OCI-LY1 (cell line): ENCODE measurements around the gene MYH15.

ENCODE experiments used
- H2AFZ ChIP-seq: fragments of 200-600 bp; sonication (generic), shearing (Covaris generic); 2 replicates; pipeline ENCODE4 v1.6.0; 2014; ENCODE audit warnings: antibody characterized with exemption, mild to moderate bottlenecking, low read length
- H3F3A ChIP-seq: fragments of 200-600 bp; sonication (generic), shearing (Covaris generic); 2 replicates; pipeline ENCODE4 v1.6.0; 2014; ENCODE audit warnings: mild to moderate bottlenecking, antibody characterized with exemption, low read length, moderate library complexity; ENCODE audit not compliant: insufficient read depth
- H3K27ac ChIP-seq: fragments of 200-600 bp; sonication (generic); 2 replicates; pipeline ENCODE4 v1.5.1; 2014; ENCODE audit warnings: low read length, mixed run types, mild to moderate bottlenecking, low read depth; ENCODE audit not compliant: poor library complexity, severe bottlenecking
- H3K27me3 ChIP-seq: fragments of 200-600 bp; sonication (generic); 2 replicates; pipeline ENCODE4 v1.6.0; 2014; ENCODE audit warnings: antibody characterized with exemption, mild to moderate bottlenecking, low read length, moderate library complexity; ENCODE audit not compliant: insufficient read depth
- H3K36me3 ChIP-seq: fragments of 200-600 bp; sonication (generic); 2 replicates; pipeline ENCODE4 v1.6.1; 2014; ENCODE audit warnings: mild to moderate bottlenecking, antibody characterized with exemption, low read length, moderate library complexity, mixed read lengths; ENCODE audit not compliant: insufficient read depth
- H3K4me1 ChIP-seq: fragments of 200-600 bp; sonication (generic); 2 replicates; pipeline ENCODE4 v1.5.1; 2014; ENCODE audit warnings: mild to moderate bottlenecking, low read length, moderate library complexity; ENCODE audit not compliant: insufficient read depth, severe bottlenecking
- H3K4me2 ChIP-seq: fragments of 200-600 bp; sonication (generic), shearing (Covaris generic); 2 replicates; pipeline ENCODE4 v1.6.1; 2014; ENCODE audit warnings: low read length
- H3K4me3 ChIP-seq: fragments of 200-600 bp; sonication (generic); 2 replicates; pipeline ENCODE4 v1.5.1; 2014; ENCODE audit warnings: low read length, low read depth, mild to moderate bottlenecking, mixed read lengths; ENCODE audit not compliant: poor library complexity, severe bottlenecking
- H3K79me2 ChIP-seq: fragments of 200-600 bp; shearing (Covaris generic); 2 replicates; pipeline ENCODE4 v1.6.1; 2016; ENCODE audit warnings: mixed run types, low read length, mixed read lengths; ENCODE audit not compliant: insufficient read depth
- H3K9ac ChIP-seq: fragments of 200-600 bp; sonication (generic), shearing (Covaris generic); 2 replicates; pipeline ENCODE4 v1.6.1; 2014; ENCODE audit warnings: mild to moderate bottlenecking, low read length, mixed read lengths
- H3K9me2 ChIP-seq: fragments of 200-600 bp; sonication (generic), shearing (Covaris generic); 2 replicates; pipeline ENCODE4 v1.6.1; 2014; ENCODE audit warnings: low read depth, mild to moderate bottlenecking, low read length, mixed read lengths
- H3K9me3 ChIP-seq: fragments of 200-600 bp; shearing (Covaris generic); 2 replicates; pipeline ENCODE4 v1.6.1; 2014; ENCODE audit warnings: low read length, mixed read lengths
- H4K20me1 ChIP-seq: fragments of 200-600 bp; sonication (generic), shearing (Covaris generic); 2 replicates; pipeline ENCODE4 v1.6.0; 2016; ENCODE audit warnings: mild to moderate bottlenecking, low read length; ENCODE audit not compliant: insufficient read depth
- EZH2 ChIP-seq: fragments of 200-600 bp; sonication (generic), shearing (Covaris generic); IDR thresholded peaks from 2 replicates; pipeline ENCODE4 v1.8.0; 2017; ENCODE audit warnings: borderline replicate concordance, mixed run types, mild to moderate bottlenecking, antibody characterized with exemption, low read length, moderate library complexity, mixed read lengths
- TF ChIP-seq, protein P1 (sequence below): fragments of 200-600 bp; sonication (generic), shearing (Covaris generic); IDR thresholded peaks from 2 replicates; pipeline ENCODE4 v1.5.1; 2017; ENCODE audit warnings: mild to moderate bottlenecking, antibody characterized with exemption, low read length, moderate library complexity, mixed read lengths

MYH15 gene

DNA sequence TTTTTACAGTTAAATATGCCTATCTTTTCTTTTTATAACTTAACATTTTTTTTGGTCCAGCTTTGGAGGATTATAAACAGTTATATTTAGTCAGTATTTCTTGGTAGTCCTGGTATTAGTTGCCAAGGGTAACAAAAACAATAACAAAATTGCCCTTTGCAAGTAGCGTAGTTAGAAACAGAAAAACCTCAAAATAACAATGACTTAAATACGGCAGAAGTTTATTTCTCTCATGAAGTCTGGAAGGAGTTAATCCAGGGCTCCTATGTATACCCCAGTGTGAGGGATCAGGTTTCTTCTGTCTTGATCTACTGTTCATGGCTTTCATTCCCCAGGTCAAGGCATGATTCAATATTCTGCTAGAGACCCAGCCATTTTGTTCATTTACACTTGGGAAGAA is 14.1 kb upstream of the MYH15 start:
- no peaks in the 10 kb centered on the region for H3K79me2 ChIP-seq
- H3K9me2 ChIP-seq, result no peaks in the 10 kb centered on the region
- TF ChIP-seq, protein P1, sequence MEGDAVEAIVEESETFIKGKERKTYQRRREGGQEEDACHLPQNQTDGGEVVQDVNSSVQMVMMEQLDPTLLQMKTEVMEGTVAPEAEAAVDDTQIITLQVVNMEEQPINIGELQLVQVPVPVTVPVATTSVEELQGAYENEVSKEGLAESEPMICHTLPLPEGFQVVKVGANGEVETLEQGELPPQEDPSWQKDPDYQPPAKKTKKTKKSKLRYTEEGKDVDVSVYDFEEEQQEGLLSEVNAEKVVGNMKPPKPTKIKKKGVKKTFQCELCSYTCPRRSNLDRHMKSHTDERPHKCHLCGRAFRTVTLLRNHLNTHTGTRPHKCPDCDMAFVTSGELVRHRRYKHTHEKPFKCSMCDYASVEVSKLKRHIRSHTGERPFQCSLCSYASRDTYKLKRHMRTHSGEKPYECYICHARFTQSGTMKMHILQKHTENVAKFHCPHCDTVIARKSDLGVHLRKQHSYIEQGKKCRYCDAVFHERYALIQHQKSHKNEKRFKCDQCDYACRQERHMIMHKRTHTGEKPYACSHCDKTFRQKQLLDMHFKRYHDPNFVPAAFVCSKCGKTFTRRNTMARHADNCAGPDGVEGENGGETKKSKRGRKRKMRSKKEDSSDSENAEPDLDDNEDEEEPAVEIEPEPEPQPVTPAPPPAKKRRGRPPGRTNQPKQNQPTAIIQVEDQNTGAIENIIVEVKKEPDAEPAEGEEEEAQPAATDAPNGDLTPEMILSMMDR, result no peak
- no peak for TF ChIP-seq EZH2
- H3K4me2 ChIP-seq, result no peak overlapping the region
- H2AFZ ChIP-seq, result no peak overlapping the region
- no peak overlapping the region for H3K27ac ChIP-seq
- no peaks in the 10 kb centered on the region for H3K4me1 ChIP-seq
- H3K36me3 ChIP-seq, result no peaks in the 10 kb centered on the region
- H3K27me3 ChIP-seq, result no peaks in the 10 kb centered on the region
- H3K9me3 ChIP-seq, result no peaks in the 10 kb centered on the region
- no peaks in the 10 kb centered on the region for H4K20me1 ChIP-seq
- no peak overlapping the region for H3K4me3 ChIP-seq
- no peaks in the 10 kb centered on the region for H3F3A ChIP-seq
- no peak overlapping the region for H3K9ac ChIP-seq

DNA sequence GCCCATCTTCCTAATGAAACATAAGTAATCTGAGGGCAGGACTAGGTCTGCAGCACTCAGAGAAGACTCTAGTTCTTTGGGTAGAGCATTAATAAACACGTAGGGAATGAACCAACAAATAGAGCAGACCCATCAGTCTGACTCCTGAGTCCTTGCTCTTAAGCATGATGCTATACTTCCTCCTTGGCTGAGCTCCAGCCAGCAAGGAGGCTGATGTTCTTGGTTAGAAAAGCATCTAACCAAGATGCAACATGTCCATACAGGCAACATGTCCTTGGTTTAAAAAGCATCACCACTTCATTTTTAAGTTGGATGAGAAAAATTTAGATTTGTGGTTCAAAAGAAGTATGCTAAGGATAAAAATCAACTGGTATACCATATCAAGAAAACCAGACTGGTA is 8.5 kb upstream of the MYH15 start:
- no peak overlapping the region for H2AFZ ChIP-seq
- no peak overlapping the region for H3K4me2 ChIP-seq
- H3K9ac ChIP-seq, result no peak overlapping the region
- no peaks in the 10 kb centered on the region for H3K9me3 ChIP-seq
- no peaks in the 10 kb centered on the region for H3K9me2 ChIP-seq
- no peak overlapping the region for H3K4me3 ChIP-seq
- no peak overlapping the region for H3K27ac ChIP-seq
- no peaks in the 10 kb centered on the region for H3K4me1 ChIP-seq
- H4K20me1 ChIP-seq, result no peaks in the 10 kb centered on the region
- no peaks in the 10 kb centered on the region for H3F3A ChIP-seq
- H3K79me2 ChIP-seq, result no peaks in the 10 kb centered on the region
- TF ChIP-seq EZH2, result no peak
- TF ChIP-seq, protein P1, result no peak
- no peaks in the 10 kb centered on the region for H3K36me3 ChIP-seq
- no peaks in the 10 kb centered on the region for H3K27me3 ChIP-seq

DNA sequence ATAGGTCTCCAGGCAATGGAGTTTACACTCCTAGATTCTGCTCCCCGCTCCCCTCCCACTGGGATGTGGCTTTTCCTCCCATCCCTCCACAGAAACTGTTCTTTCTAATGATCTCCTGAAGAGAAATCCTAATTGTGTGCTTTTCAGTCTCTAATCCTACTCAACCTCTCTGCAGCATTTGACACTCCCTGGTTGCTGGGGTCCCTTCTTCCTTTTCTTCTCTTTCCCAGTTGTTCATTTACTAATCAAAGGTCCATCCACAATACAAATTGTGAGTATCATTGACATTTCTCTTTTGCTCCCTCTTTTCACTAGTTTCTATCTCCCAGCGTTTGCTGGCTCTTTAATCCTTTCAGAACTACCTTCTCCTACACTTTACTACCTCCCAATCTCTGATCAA is 6.5 kb upstream of the MYH15 start:
- Histone ChIP-seq H3F3A (no peaks in the 10 kb centered on the region), H4K20me1 (no peaks in the 10 kb centered on the region), H2AFZ (no peak overlapping the region), H3K4me1 (no peaks in the 10 kb centered on the region), H3K9me3 (no peaks in the 10 kb centered on the region), H3K36me3 (no peaks in the 10 kb centered on the region), H3K9ac (no peak overlapping the region), H3K9me2 (no peaks in the 10 kb centered on the region), H3K4me3 (no peak overlapping the region), H3K27me3 (no peaks in the 10 kb centered on the region), H3K4me2 (no peak overlapping the region), H3K27ac (no peak overlapping the region), H3K79me2 (no peaks in the 10 kb centered on the region)
- TF ChIP-seq, protein P1, result no peak
- no peak for TF ChIP-seq EZH2
